ENCODE measurements around the gene ZC3H18.

- TF ChIP-seq, protein P1, sequence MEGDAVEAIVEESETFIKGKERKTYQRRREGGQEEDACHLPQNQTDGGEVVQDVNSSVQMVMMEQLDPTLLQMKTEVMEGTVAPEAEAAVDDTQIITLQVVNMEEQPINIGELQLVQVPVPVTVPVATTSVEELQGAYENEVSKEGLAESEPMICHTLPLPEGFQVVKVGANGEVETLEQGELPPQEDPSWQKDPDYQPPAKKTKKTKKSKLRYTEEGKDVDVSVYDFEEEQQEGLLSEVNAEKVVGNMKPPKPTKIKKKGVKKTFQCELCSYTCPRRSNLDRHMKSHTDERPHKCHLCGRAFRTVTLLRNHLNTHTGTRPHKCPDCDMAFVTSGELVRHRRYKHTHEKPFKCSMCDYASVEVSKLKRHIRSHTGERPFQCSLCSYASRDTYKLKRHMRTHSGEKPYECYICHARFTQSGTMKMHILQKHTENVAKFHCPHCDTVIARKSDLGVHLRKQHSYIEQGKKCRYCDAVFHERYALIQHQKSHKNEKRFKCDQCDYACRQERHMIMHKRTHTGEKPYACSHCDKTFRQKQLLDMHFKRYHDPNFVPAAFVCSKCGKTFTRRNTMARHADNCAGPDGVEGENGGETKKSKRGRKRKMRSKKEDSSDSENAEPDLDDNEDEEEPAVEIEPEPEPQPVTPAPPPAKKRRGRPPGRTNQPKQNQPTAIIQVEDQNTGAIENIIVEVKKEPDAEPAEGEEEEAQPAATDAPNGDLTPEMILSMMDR (IDR thresholded peaks at IDR 0.05): no peak
- no peak for TF ChIP-seq POLR2A (IDR thresholded peaks at IDR 0.05)
Measured at GRCh38 chr16:88610909-88611812, 41.0 kb downstream of the ZC3H18 start.
